BJ (cell line): ENCODE results near the gene ABCA13. TPM values are rescaled to one million over a fixed set of nuclear protein-coding genes. Genes with fewer than 3 reads are reported as not detected.

ENCODE experiments used
- CTCF ChIA-PET: fragments of 350-600 bp; formaldehyde crosslinking; extraction: SDS; loops from one replicate; lab custom pipeline; 2021; ENCODE audit warnings: antibody characterized with exemption, inconsistent platforms; lab: Yijun Ruan, JAX
- POLR2A ChIA-PET: fragments of 300-600 bp; sonication (Branson Sonifier 250); formaldehyde crosslinking; extraction: SDS; loops from one replicate; lab custom pipeline; 2021; ENCODE audit warnings: antibody characterized with exemption; lab: Charles Lee
- DNase-seq: peaks from one replicate; pipeline ENCODE4 v3.0.0-alpha.2; 2011; ENCODE audit warnings: low read depth
- H3K27me3 ChIP-seq: 2 replicates; pipeline ENCODE4 v1.6.0; 2011; ENCODE audit warnings: low read length; ENCODE audit not compliant: control insufficient read depth, insufficient read depth
- H3K36me3 ChIP-seq: 2 replicates; pipeline ENCODE4 v1.5.1; 2011; ENCODE audit warnings: low read length; ENCODE audit not compliant: control insufficient read depth, insufficient read depth
- H3K4me3 ChIP-seq: 2 replicates; pipeline ENCODE4 v1.5.1; 2011; ENCODE audit warnings: low read depth, mild to moderate bottlenecking, control low read depth, low read length
- polyA plus RNA-seq: library from polyadenylated mRNA; depleted of rRNA; stranded (reverse); fragments of >200 nt; gene quantifications from 2 replicates; pipeline ENCODE4 v1.2.3, GENCODE V29; 2011
- TF ChIP-seq, protein P1 (sequence below): IDR thresholded peaks from 2 replicates; pipeline ENCODE4 v1.5.1; 2011; ENCODE audit warnings: low read depth, mild to moderate bottlenecking, control low read depth, inconsistent platforms, low read length, moderate library complexity; ENCODE audit not compliant: insufficient read depth

ABCA13 gene
- polyA plus RNA-seq, 1 experiment: 0.15 TPM

DNA sequence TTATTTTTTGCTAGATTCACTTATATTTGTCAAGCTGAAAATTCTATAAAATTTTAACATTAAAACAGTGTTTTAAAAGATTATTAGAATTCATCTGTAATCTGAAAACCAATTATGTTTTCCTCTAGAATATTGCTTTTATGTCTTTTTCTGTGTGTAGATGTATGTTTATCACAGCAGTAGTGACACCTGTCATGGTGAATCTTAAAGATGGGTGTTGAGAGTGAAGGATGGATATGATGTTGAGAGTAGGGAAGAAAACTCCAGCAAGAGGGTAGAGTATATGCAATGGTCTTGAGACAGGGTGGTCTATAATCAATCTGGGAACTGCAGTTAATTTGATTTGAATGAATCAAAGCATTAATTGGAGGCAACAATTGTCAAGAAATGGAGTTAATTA, 416.2 kb downstream of the ABCA13 start:
- DNase-seq: no peak
- H3K27me3 ChIP-seq: no peaks in the 10 kb centered on the region
- no peaks in the 10 kb centered on the region for H3K36me3 ChIP-seq
- no peak overlapping the region for H3K4me3 ChIP-seq
- ChIA-PET POLR2A (no interaction called here), CTCF (no interaction called here)
- TF ChIP-seq, protein P1, sequence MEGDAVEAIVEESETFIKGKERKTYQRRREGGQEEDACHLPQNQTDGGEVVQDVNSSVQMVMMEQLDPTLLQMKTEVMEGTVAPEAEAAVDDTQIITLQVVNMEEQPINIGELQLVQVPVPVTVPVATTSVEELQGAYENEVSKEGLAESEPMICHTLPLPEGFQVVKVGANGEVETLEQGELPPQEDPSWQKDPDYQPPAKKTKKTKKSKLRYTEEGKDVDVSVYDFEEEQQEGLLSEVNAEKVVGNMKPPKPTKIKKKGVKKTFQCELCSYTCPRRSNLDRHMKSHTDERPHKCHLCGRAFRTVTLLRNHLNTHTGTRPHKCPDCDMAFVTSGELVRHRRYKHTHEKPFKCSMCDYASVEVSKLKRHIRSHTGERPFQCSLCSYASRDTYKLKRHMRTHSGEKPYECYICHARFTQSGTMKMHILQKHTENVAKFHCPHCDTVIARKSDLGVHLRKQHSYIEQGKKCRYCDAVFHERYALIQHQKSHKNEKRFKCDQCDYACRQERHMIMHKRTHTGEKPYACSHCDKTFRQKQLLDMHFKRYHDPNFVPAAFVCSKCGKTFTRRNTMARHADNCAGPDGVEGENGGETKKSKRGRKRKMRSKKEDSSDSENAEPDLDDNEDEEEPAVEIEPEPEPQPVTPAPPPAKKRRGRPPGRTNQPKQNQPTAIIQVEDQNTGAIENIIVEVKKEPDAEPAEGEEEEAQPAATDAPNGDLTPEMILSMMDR: no peak

DNA sequence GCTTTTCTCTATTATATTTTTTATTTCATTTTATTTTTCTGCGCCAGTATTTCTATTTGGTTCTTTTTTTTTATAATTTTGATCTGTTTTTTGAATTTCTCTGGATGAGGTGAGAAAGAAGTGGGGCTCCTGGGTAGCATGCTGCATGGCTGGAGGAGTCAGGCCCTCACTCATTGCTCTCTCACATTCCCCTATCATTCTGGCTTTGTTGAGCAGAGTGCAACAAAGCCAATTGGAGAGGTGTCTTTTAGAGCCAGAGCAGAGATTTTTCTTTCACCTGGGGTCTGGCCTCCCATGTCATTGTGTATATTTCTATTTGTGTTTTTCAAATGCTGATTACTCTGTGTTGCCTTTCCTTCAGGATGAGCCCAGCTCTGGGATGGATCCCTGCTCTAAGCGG, 423.1 kb downstream of the ABCA13 start:
- H3K36me3 ChIP-seq: no peaks in the 10 kb centered on the region
- H3K27me3 ChIP-seq: no peaks in the 10 kb centered on the region
- ChIA-PET POLR2A (no interaction called here), CTCF (no interaction called here)
- TF ChIP-seq, protein P1: no peak
- no peak overlapping the region for H3K4me3 ChIP-seq
- no peak for DNase-seq

DNA sequence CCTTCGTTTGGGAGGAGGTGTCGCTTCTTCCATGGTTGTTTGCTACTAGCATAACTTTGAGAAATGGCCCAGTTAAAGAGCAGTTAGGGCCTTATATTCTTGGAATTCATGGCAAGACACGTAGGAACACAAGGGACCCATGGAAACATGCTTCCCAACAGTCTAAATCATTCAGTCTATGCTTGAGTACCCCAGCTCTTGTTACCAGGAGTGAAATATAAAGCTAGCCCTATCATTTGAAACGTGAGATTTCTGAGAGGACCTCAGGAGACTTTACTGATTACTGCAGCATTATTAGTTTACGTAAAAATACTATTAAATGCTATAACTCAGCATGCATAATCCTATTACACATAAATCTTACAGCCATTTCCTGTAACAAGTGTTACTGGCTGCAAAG, 424.5 kb downstream of the ABCA13 start:
- no peaks in the 10 kb centered on the region for H3K36me3 ChIP-seq
- ChIA-PET CTCF (no interaction called here), POLR2A (no interaction called here)
- no peak overlapping the region for H3K4me3 ChIP-seq
- TF ChIP-seq, protein P1: no peak
- no peaks in the 10 kb centered on the region for H3K27me3 ChIP-seq
- no peak for DNase-seq

DNA sequence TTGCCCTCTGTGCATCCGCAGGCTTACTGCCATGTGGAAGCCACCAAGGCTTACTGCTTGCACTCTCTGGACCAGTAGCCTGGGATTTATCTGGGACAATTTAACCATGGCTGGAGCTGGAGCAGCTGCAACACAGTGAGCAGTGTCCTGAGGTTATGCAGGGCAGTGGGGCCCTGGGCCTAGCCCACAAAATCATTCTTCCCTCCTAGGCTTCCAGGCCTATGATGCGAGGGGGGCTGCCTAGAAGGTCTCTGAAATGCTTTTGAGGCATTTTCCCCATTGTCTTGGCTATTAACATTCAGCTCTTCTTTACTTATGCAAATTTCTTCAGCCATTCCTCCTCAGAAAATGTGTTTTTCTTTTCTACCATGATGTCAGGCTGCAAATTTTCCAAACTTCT, 439.4 kb downstream of the ABCA13 start:
- POLR2A ChIA-PET: no interaction called here
- TF ChIP-seq, protein P1: no peak
- CTCF ChIA-PET: no interaction called here
- no peaks in the 10 kb centered on the region for H3K27me3 ChIP-seq
- H3K36me3 ChIP-seq: no peaks in the 10 kb centered on the region
- no peak overlapping the region for H3K4me3 ChIP-seq
- DNase-seq: no peak

DNA sequence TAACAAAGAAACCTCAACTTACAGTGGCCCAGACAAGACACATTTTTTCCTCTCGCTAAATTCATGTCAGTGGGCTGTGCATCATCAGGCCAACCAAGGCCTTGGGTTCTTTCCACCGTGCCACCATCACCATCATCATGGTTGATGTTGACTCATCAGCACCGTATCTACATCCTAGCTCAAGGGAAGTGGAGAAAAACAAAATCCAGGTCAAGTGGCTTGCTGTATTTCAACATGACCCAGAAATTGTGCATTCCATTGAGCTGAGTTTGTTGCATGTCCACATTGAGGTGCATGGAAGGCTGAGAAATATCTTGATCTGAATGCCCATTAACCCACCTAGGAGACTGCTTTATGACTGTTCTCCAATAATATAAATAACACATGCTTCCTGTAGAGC, 440.7 kb downstream of the ABCA13 start:
- TF ChIP-seq, protein P1: no peak
- DNase-seq: no peak
- no peaks in the 10 kb centered on the region for H3K36me3 ChIP-seq
- CTCF ChIA-PET: no interaction called here
- H3K27me3 ChIP-seq: no peaks in the 10 kb centered on the region
- no peak overlapping the region for H3K4me3 ChIP-seq
- POLR2A ChIA-PET: no interaction called here
